GM23248 (cell line): ENCODE measurements around the gene EME1. TPM values are rescaled to one million over a fixed set of nuclear protein-coding genes. Genes with fewer than 3 reads are reported as not detected.

ENCODE experiments used
- DNase-seq: peaks from one replicate; pipeline ENCODE4 v3.0.0-alpha.2; 2015
- H2AFZ ChIP-seq: fragments of 200-600 bp; sonication (generic); 2 replicates; pipeline ENCODE4 v1.6.1; 2016; ENCODE audit warnings: antibody characterized with exemption
- H3F3A ChIP-seq: fragments of 200-600 bp; sonication (generic); 2 replicates; pipeline ENCODE4 v1.6.1; 2016; ENCODE audit warnings: mild to moderate bottlenecking, antibody characterized with exemption, mixed run types; ENCODE audit not compliant: insufficient read depth
- H3K27ac ChIP-seq: fragments of 200-600 bp; sonication (generic); 2 replicates; pipeline ENCODE4 v1.5.1; 2016; ENCODE audit warnings: mild to moderate bottlenecking
- H3K27me3 ChIP-seq: fragments of 200-600 bp; sonication (generic); replicated peaks from 2 replicates; pipeline ENCODE4 v1.6.1; 2016; ENCODE audit warnings: mild to moderate bottlenecking; ENCODE audit not compliant: insufficient read depth
- H3K36me3 ChIP-seq: fragments of 200-600 bp; sonication (generic); 2 replicates; pipeline ENCODE4 v1.6.1; 2016; ENCODE audit warnings: low read depth, mild to moderate bottlenecking
- H3K4me1 ChIP-seq: fragments of 200-600 bp; sonication (generic); 2 replicates; pipeline ENCODE4 v1.6.1; 2016; ENCODE audit warnings: mild to moderate bottlenecking; ENCODE audit not compliant: insufficient read depth
- H3K4me2 ChIP-seq: fragments of 200-600 bp; sonication (generic); one replicate; pipeline ENCODE4 v1.6.1; 2016; ENCODE audit warnings: mild to moderate bottlenecking; ENCODE audit not compliant: unreplicated experiment
- H3K4me3 ChIP-seq: fragments of 200-600 bp; sonication (generic); 2 replicates; pipeline ENCODE4 v1.5.1; 2016; ENCODE audit warnings: mild to moderate bottlenecking
- H3K79me2 ChIP-seq: fragments of 200-600 bp; sonication (generic); 2 replicates; pipeline ENCODE4 v1.6.1; 2016; ENCODE audit warnings: mild to moderate bottlenecking; ENCODE audit not compliant: insufficient read depth
- H3K9ac ChIP-seq: fragments of 200-600 bp; sonication (generic); 2 replicates; pipeline ENCODE4 v1.6.1; 2016; ENCODE audit warnings: mild to moderate bottlenecking
- H3K9me2 ChIP-seq: fragments of 200-600 bp; sonication (generic); 2 replicates; pipeline ENCODE4 v1.6.1; 2016; ENCODE audit warnings: mixed run types, mild to moderate bottlenecking, moderate library complexity; ENCODE audit not compliant: insufficient read depth
- H3K9me3 ChIP-seq: fragments of 200-600 bp; sonication (generic); one replicate; pipeline ENCODE4 v1.6.1; 2017; ENCODE audit warnings: low read depth
- H4K20me1 ChIP-seq: fragments of 200-600 bp; sonication (generic); 2 replicates; pipeline ENCODE4 v1.6.0; 2016; ENCODE audit not compliant: insufficient read depth
- EZH2 ChIP-seq: fragments of 200-600 bp; sonication (generic); IDR thresholded peaks from 2 replicates; pipeline ENCODE4 v1.6.1; 2018; ENCODE audit warnings: antibody characterized with exemption, mild to moderate bottlenecking; ENCODE audit not compliant: insufficient read depth, poor library complexity, severe bottlenecking
- EZH2phosphoT487 ChIP-seq: fragments of 200-600 bp; sonication (generic); IDR thresholded peaks from 2 replicates; pipeline ENCODE4 v1.6.1; 2018; ENCODE audit warnings: antibody characterized with exemption, moderate library complexity, mild to moderate bottlenecking, low read depth; ENCODE audit not compliant: insufficient read depth
- WGBS, 2 experiments: methylation state at CpG; one replicate each; pipeline ENCODE4 v1.1.6; 2015 to 2017; ENCODE audit warnings: low lambda C conversion rate in 2 of 2, low coverage in 1 of 2; ENCODE audit errors: missing lambda C conversion rate in 2 of 2; 5-methylcytosine and 5-hydroxymethylcytosine counted together
- in situ Hi-C: fragments of 300-500 bp; cut with MboI; formaldehyde crosslinking; loops from 2 replicates; pipeline ENCODE4 v1.15.0; 2020
- polyA plus RNA-seq: library from polyadenylated mRNA; unstranded; fragments of >200 nt; fragmentation: Nextera tagmentation; extraction: Ambion mirVana; gene quantifications from 2 replicates; pipeline ENCODE4 v1.2.1, GENCODE V29; 2016
- total RNA-seq: library from RNA; depleted of rRNA; stranded (reverse); fragments of >200 nt; shearing (Covaris generic); gene quantifications from 2 replicates; pipeline ENCODE4 v1.2.3, GENCODE V29; 2014

The EME1 gene
- total and polyA plus RNA-seq, 2 experiments from 2014 or later = 4.1 to 4.3 TPM

GRCh38 chr17:50352072-50352692 is 20.8 kb upstream of the EME1 start:
- Histone ChIP-seq H2AFZ (no peak overlapping the region), H3K27me3 (no peaks in the 10 kb centered on the region), H3K27ac (no peak overlapping the region), H3K79me2 (peaks cover 39% of the 10 kb centered on the region), H3K9ac (no peak overlapping the region), H3F3A (peaks cover 7% of the 10 kb centered on the region; the same call in 1 of the 2 replicates), H3K9me3 (no peaks in the 10 kb centered on the region), H3K4me1 (peaks cover 18% of the 10 kb centered on the region), H3K4me2 (no peak overlapping the region), H3K36me3 (no peaks in the 10 kb centered on the region; the same call in 1 of the 2 replicates), H3K4me3 (no peak overlapping the region), H4K20me1 (no peaks in the 10 kb centered on the region), H3K9me2 (no peaks in the 10 kb centered on the region)
- WGBS, 2 experiments = 87 to 92% methylated on average over 5 to 6 of the region's 6 CpGs
- TF ChIP-seq EZH2phosphoT487 = no peak
- no peak for TF ChIP-seq EZH2
- in situ Hi-C loops = no loop called here
- no peak for DNase-seq

GRCh38 chr17:50352693-50353599 is 20.1 kb upstream of the EME1 start:
- peaks cover 4% of the 10 kb centered on the region; the same call in 1 of the 2 replicates for H3F3A ChIP-seq
- WGBS, 2 experiments = 77 to 83% methylated on average over 17 to 21 of the region's 21 CpGs
- peaks cover 31% of the 10 kb centered on the region for H3K79me2 ChIP-seq
- no peaks in the 10 kb centered on the region; the same call in 1 of the 2 replicates for H3K36me3 ChIP-seq
- H3K27ac ChIP-seq = no peak overlapping the region
- H3K27me3 ChIP-seq = no peaks in the 10 kb centered on the region
- H3K4me1 ChIP-seq = peaks cover 10% of the 10 kb centered on the region
- no peaks in the 10 kb centered on the region for H3K9me3 ChIP-seq
- no peak overlapping the region for H3K4me2 ChIP-seq
- H3K4me3 ChIP-seq = no peak overlapping the region
- TF ChIP-seq EZH2 (no peak), EZH2phosphoT487 (no peak)
- H3K9ac ChIP-seq = no peak overlapping the region
- no peaks in the 10 kb centered on the region for H4K20me1 ChIP-seq
- DNase-seq = no peak
- H2AFZ ChIP-seq = no peak overlapping the region
- in situ Hi-C loops = no loop called here
- no peaks in the 10 kb centered on the region for H3K9me2 ChIP-seq

GRCh38 chr17:50353600-50354195 is 19.3 kb upstream of the EME1 start:
- no peaks in the 10 kb centered on the region for H3K9me3 ChIP-seq
- no peak overlapping the region for H3K27ac ChIP-seq
- H3K4me1 ChIP-seq = peaks cover 2% of the 10 kb centered on the region
- peaks cover 24% of the 10 kb centered on the region for H3K79me2 ChIP-seq
- no peaks in the 10 kb centered on the region for H4K20me1 ChIP-seq
- in situ Hi-C loops = no loop called here
- peaks cover 3% of the 10 kb centered on the region; the same call in 1 of the 2 replicates for H3F3A ChIP-seq
- H3K4me3 ChIP-seq = no peak overlapping the region
- peaks cover 7% of the 10 kb centered on the region; the same call in 1 of the 2 replicates for H3K36me3 ChIP-seq
- no peaks in the 10 kb centered on the region for H3K9me2 ChIP-seq
- H3K4me2 ChIP-seq = no peak overlapping the region
- whole genome bisulfite sequencing, 2 experiments = 95 to 96% methylated on average over 25 to 26 of the region's 27 CpGs
- DNase-seq = no peak
- H3K9ac ChIP-seq = no peak overlapping the region
- no peak overlapping the region for H2AFZ ChIP-seq
- TF ChIP-seq EZH2phosphoT487 (no peak), EZH2 (no peak)
- H3K27me3 ChIP-seq = no peaks in the 10 kb centered on the region

- H3K27me3 ChIP-seq = no peaks in the 10 kb centered on the region
- H3K79me2 ChIP-seq = peaks cover 19% of the 10 kb centered on the region
- H3K27ac ChIP-seq = no peak overlapping the region
- no peaks in the 10 kb centered on the region for H3K9me3 ChIP-seq
- H3K4me2 ChIP-seq = no peak overlapping the region
- H3F3A ChIP-seq = peaks cover 6% of the 10 kb centered on the region; the same call in 1 of the 2 replicates
- H3K4me3 ChIP-seq = no peak overlapping the region
- DNase-seq = no peak
- H3K36me3 ChIP-seq = peaks cover 7% of the 10 kb centered on the region; the same call in 1 of the 2 replicates
- H3K9me2 ChIP-seq = no peaks in the 10 kb centered on the region
- H2AFZ ChIP-seq = no peak overlapping the region
- no peaks in the 10 kb centered on the region for H4K20me1 ChIP-seq
- no peak overlapping the region for H3K9ac ChIP-seq
- no peaks in the 10 kb centered on the region for H3K4me1 ChIP-seq
- WGBS, 2 experiments = 94% methylated on average over 15 of the region's 15 CpGs
- in situ Hi-C loops = no loop called here
- TF ChIP-seq EZH2phosphoT487 (no peak), EZH2 (no peak)
Observed at GRCh38 chr17:50354198-50354597, 18.8 kb upstream of the EME1 start.
